Astrocyte of the spinal cord (primary cell): Measurements from ENCODE around the gene RAB40C.

Experiments used
- DNase-seq: peaks from one replicate; pipeline ENCODE4 v3.0.0; 2011; ENCODE audit warnings: low read depth, low spot score
- H3K4me3 ChIP-seq: 2 replicates; pipeline ENCODE4 v1.5.1; 2011; ENCODE audit warnings: low read depth, mild to moderate bottlenecking, low read length, moderate library complexity
- CTCF ChIP-seq: IDR thresholded peaks from 2 replicates; pipeline ENCODE4 v1.5.1; 2012; ENCODE audit warnings: low read depth, mild to moderate bottlenecking, low read length, inconsistent platforms
- in situ Hi-C: cut with HindIII; loops from 2 replicates; pipeline ENCODE4 v1.10.0; 2017; ENCODE audit warnings: low sequenced_read_pairs

RAB40C gene

GRCh38 chr16:563072-563644 is 26.7 kb upstream of the RAB40C start:
- DNase-seq: no peak
- no peak overlapping the region for H3K4me3 ChIP-seq
- in situ Hi-C loops: no loop called here
- no peak for TF ChIP-seq CTCF

GRCh38 chr16:564690-565418 is 25.0 kb upstream of the RAB40C start:
- no peak for TF ChIP-seq CTCF
- in situ Hi-C loops: no loop called here
- no peak for DNase-seq
- no peak overlapping the region for H3K4me3 ChIP-seq

GRCh38 chr16:565419-566330 is 24.2 kb upstream of the RAB40C start:
- DNase-seq: no peak
- no peak for TF ChIP-seq CTCF
- no peak overlapping the region for H3K4me3 ChIP-seq
- in situ Hi-C loops: no loop called here

- DNase-seq: peak; percentile 39
- no peak within 1 kb of the TSS for H3K4me3 ChIP-seq
- TF ChIP-seq CTCF: no peak
Observed at GRCh38 chr16:566475-567372, 23.1 kb upstream of the RAB40C start, which contains the start of gene NHLRC4. NHLRC4 (plus strand) TSS chr16:567005; CDS start chr16:568048, 1,043 bp downstream.

GRCh38 chr16:567373-568256 is 22.3 kb upstream of the RAB40C start:
- in situ Hi-C loops: no loop called here
- no peak for DNase-seq
- TF ChIP-seq CTCF: no peak
- H3K4me3 ChIP-seq: no peak overlapping the region

More at GRCh38 chr16:566475-567372, 23.1 kb upstream of the RAB40C start, which contains the start of gene NHLRC4:
- in situ Hi-C loops: no loop called here
